ENCODE results near the gene VAV3. TPM values are rescaled to one million over a fixed set of nuclear protein-coding genes. Genes with fewer than 3 reads are reported as not detected.

The VAV3 gene
- total RNA-seq, 4 donors from 2014 or later: 1.9 to 5.8 (median 3.0) TPM

DNA sequence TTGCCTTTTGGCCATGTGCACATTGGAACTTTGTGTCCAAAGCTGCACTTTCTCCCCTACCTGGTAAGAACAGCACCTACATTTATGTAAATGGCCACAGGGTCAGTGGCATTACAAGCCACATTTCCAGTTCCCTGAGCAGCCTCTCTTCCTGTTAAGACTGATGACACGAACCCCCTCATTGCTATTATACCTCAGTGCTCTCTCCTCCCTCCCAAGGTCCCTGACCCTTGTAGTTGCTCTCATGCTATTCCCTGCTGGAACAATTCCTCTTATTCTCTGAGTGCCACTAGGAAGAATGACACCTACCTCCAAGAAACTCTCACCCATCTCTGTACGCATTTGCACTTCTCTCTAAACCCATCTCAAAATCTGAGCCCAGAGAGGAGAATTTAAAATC is 14.9 kb upstream of the VAV3 start:
- intact Hi-C loops (cut with DNase I): no loop called here
- Histone ChIP-seq H3K4me3 (no peak overlapping the region), H3K9me3 (no peaks in the 10 kb centered on the region), H3K27me3 (no peaks in the 10 kb centered on the region), H3K27ac (replicated peaks in 1 of 4) (no peak overlapping the region), H3K36me3 (no peaks in the 10 kb centered on the region), H3K4me1 (no peaks in the 10 kb centered on the region)
- 97% methylated on average over 1 of the region's 2 CpGs for WGBS
- TF ChIP-seq EP300 (IDR thresholded peaks at IDR 0.05) (no peak), POLR2AphosphoS5 (IDR thresholded peaks at IDR 0.05) (no peak)
- no peak for DNase-seq (ENCODE audit: extremely low spot score)

DNA sequence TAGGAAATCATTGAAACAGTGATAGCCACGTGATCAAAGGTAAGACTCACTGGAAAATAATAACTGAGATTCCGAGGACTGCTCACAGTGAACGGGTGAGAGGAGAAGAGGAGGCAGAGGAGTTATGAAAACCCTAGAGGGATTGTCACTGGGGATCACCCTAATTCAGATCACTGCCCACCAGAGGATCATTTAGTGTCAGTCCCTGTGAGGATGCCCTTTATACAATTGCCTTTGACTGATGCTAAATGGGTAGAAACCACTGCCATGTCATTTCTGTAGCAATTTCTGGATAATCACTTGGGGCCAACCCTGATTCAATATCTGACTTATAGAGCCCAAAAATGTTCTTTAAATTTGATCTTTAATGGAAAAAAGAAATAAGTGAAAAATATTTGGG is 14.1 kb upstream of the VAV3 start:
- intact Hi-C loops (cut with DNase I): no loop called here
- no peak for TF ChIP-seq EP300 (IDR thresholded peaks at IDR 0.05)
- TF ChIP-seq, protein P1, sequence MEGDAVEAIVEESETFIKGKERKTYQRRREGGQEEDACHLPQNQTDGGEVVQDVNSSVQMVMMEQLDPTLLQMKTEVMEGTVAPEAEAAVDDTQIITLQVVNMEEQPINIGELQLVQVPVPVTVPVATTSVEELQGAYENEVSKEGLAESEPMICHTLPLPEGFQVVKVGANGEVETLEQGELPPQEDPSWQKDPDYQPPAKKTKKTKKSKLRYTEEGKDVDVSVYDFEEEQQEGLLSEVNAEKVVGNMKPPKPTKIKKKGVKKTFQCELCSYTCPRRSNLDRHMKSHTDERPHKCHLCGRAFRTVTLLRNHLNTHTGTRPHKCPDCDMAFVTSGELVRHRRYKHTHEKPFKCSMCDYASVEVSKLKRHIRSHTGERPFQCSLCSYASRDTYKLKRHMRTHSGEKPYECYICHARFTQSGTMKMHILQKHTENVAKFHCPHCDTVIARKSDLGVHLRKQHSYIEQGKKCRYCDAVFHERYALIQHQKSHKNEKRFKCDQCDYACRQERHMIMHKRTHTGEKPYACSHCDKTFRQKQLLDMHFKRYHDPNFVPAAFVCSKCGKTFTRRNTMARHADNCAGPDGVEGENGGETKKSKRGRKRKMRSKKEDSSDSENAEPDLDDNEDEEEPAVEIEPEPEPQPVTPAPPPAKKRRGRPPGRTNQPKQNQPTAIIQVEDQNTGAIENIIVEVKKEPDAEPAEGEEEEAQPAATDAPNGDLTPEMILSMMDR (IDR thresholded peaks at IDR 0.05): no peak
- no peak for TF ChIP-seq POLR2AphosphoS5 (IDR thresholded peaks at IDR 0.05)
- TF ChIP-seq POLR2A (IDR thresholded peaks at IDR 0.05; ENCODE audit: low read depth): no peak
- 89% methylated on average over 3 of the region's 3 CpGs for WGBS

DNA sequence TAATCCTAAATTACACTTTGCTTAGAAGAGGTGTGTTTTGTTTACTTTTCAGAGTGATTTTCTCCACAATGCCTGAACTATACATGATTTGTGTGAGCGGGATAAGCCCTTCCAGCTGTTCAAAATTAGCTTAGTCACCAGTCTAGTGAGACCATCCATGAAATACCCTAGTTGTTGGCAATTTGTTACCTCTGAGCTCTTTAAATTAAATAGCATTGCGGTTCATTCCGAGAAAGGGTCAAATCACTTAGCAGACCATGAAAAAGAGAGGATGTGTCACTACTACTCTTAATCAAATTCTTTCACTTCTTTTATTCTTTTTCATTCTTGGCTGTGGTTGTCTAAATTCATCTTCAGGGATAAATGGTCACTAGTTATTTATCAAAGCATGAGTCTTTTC is 11.9 kb upstream of the VAV3 start:
- WGBS: 67% methylated on average over 3 of the region's 3 CpGs
- Histone ChIP-seq H3K27ac (replicated peaks in 1 of 4) (no peak overlapping the region), H3K36me3 (no peaks in the 10 kb centered on the region), H3K4me3 (no peak overlapping the region), H3K27me3 (no peaks in the 10 kb centered on the region), H3K9me3 (no peaks in the 10 kb centered on the region), H3K4me1 (no peaks in the 10 kb centered on the region)
- intact Hi-C loops (cut with DNase I): no loop called here
- TF ChIP-seq POLR2AphosphoS5 (IDR thresholded peaks at IDR 0.05): no peak
- TF ChIP-seq EP300 (IDR thresholded peaks at IDR 0.05): no peak
- no peak for TF ChIP-seq POLR2A (IDR thresholded peaks at IDR 0.05; ENCODE audit: low read depth)
- DNase-seq (ENCODE audit: extremely low spot score): no peak

More for the DNA sequence above, 14.1 kb upstream of the VAV3 start:
- Histone ChIP-seq H3K4me1 (no peaks in the 10 kb centered on the region), H3K36me3 (no peaks in the 10 kb centered on the region), H3K9me3 (no peaks in the 10 kb centered on the region), H3K4me3 (no peak overlapping the region), H3K27me3 (no peaks in the 10 kb centered on the region), H3K27ac (replicated peaks in 1 of 4) (no peak overlapping the region)
- DNase-seq (ENCODE audit: extremely low spot score): no peak

DNA sequence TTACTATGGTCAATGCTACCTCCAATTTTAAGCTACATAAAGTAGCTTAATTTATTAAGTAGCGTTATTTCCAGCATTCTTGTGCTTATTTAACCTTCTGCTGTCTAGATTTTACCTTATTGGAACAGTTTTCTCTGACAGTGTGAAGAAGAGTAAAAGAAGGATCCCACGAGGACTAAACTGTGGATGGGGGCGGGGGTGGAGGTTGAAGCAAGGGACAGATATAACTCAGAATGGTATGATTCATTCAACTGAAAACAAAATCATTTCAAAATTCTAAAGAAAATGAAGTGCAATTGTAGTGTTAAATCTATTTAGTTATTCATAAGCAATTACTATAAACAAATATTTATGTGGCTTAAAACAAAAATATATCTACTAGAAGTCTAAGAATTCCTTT is 11.5 kb upstream of the VAV3 start:
- no peak overlapping the region for H3K4me3 ChIP-seq
- no peak for DNase-seq (ENCODE audit: extremely low spot score)
- 82% methylated on average over 3 of the region's 3 CpGs for WGBS
- intact Hi-C loops (cut with DNase I): no loop called here
- H3K4me1 ChIP-seq: no peaks in the 10 kb centered on the region
- H3K9me3 ChIP-seq: no peaks in the 10 kb centered on the region
- H3K27me3 ChIP-seq: no peaks in the 10 kb centered on the region
- no peak for TF ChIP-seq POLR2AphosphoS5 (IDR thresholded peaks at IDR 0.05)
- TF ChIP-seq, protein P1 (IDR thresholded peaks at IDR 0.05): no peak
- no peak for TF ChIP-seq EP300 (IDR thresholded peaks at IDR 0.05)
- no peak for TF ChIP-seq POLR2A (IDR thresholded peaks at IDR 0.05; ENCODE audit: low read depth)
- no peak overlapping the region for H3K27ac ChIP-seq (replicated peaks in 1 of 4)
- no peaks in the 10 kb centered on the region for H3K36me3 ChIP-seq

DNA sequence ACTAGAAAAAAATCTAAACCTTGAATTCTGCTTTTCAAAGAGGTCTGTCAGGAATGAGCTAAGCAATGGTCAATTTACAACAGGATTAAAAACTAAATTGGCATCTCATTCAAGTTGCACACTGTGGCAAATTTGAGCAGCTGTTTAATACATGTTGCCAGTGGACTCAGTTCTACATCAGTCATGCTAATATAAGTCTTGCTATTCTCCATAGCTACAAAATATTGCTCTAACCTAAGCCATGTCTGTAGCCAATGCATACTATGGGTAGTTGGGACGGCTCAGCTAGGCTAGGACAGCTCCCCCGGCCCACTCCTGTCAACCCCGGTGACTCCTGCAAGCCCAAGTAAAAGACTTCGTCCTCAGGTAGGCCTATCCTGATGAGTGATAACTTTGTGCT is 10.9 kb upstream of the VAV3 start:
- no peak for TF ChIP-seq POLR2A (IDR thresholded peaks at IDR 0.05; ENCODE audit: low read depth)
- TF ChIP-seq, protein P1 (IDR thresholded peaks at IDR 0.05): no peak
- TF ChIP-seq EP300 (IDR thresholded peaks at IDR 0.05): no peak
- no peak for TF ChIP-seq POLR2AphosphoS5 (IDR thresholded peaks at IDR 0.05)
- no peak overlapping the region for H3K4me3 ChIP-seq

DNA sequence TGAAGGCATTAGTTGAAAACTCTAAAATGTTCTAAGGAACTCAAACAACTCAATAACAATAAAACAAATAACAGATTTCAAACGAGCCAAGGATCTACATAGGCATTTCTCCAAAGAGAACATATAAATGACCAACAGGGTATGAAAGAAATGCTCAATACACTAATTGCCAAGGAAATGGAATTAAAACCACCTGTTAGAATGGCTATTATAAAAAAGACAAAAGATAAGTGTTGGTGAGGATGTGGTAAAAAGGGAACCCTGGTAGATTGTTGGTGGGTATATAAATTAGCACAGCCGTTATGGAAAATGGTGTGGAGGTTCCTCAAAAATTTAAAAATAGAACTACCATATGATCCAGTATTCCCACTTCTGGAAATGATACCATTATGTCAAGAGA is 9.1 kb upstream of the VAV3 start:
- Histone ChIP-seq H3K27ac (replicated peaks in 1 of 4) (no peak overlapping the region), H3K27me3 (no peaks in the 10 kb centered on the region), H3K36me3 (no peaks in the 10 kb centered on the region), H3K9me3 (no peaks in the 10 kb centered on the region), H3K4me3 (no peak overlapping the region), H3K4me1 (no peaks in the 10 kb centered on the region)
- TF ChIP-seq POLR2A (IDR thresholded peaks at IDR 0.05; ENCODE audit: low read depth) (no peak), POLR2AphosphoS5 (IDR thresholded peaks at IDR 0.05) (no peak), EP300 (IDR thresholded peaks at IDR 0.05) (no peak)
- TF ChIP-seq, protein P1 (IDR thresholded peaks at IDR 0.05): no peak
- no peak for DNase-seq (ENCODE audit: extremely low spot score)
- WGBS: 35% methylated on average over 2 of the region's 2 CpGs
- intact Hi-C loops (cut with DNase I): no loop called here

More for the DNA sequence above, 10.9 kb upstream of the VAV3 start:
- WGBS: 89% methylated on average over 4 of the region's 4 CpGs
- Histone ChIP-seq H3K9me3 (no peaks in the 10 kb centered on the region), H3K27ac (replicated peaks in 1 of 4) (no peak overlapping the region), H3K27me3 (no peaks in the 10 kb centered on the region), H3K36me3 (no peaks in the 10 kb centered on the region), H3K4me1 (no peaks in the 10 kb centered on the region)
- intact Hi-C loops (cut with DNase I): no loop called here
- DNase-seq (ENCODE audit: extremely low spot score): no peak
